Lower leg skin (tissue), 4 donors: ENCODE results near the gene ARHGDIA. TPM values are rescaled to one million over a fixed set of nuclear protein-coding genes. Genes with fewer than 3 reads are reported as not detected.

Source experiments
- DNase-seq, 2 donors: peaks; one replicate each; pipeline ENCODE4 v3.0.0-alpha.2; 2019; ENCODE audit warnings: low spot score in 2 of 2
- H3K4me3 ChIP-seq: fragments of 200-600 bp; sonication (generic); 2 replicates; pipeline ENCODE4 v1.5.1; 2017; ENCODE audit warnings: mild to moderate bottlenecking, low read depth; ENCODE audit not compliant: poor library complexity, severe bottlenecking
- POLR2A ChIP-seq, 2 donors: fragments of 450-650 bp; IDR thresholded peaks; one replicate each; pipeline ENCODE4 v1.6.1; 2016 to 2017; ENCODE audit warnings: antibody characterized with exemption in 2 of 2, mild to moderate bottlenecking in 1 of 2, moderate library complexity in 1 of 2
- WGBS, 2 donors: methylation state at CpG; one replicate each; pipeline ENCODE4 v1.1.5; 2018; 5-methylcytosine and 5-hydroxymethylcytosine counted together
- intact Hi-C: fragments of 100-400 bp; cut with DNase I; formaldehyde crosslinking; loops from one replicate; pipeline ENCODE4 v1.15.0; 2023; ENCODE audit warnings: low total_unique reads
- total RNA-seq, 4 donors: library from RNA; depleted of rRNA; stranded (reverse); fragments of >200 nt; gene quantifications; one replicate each; pipeline ENCODE4 v1.1.0, GENCODE V29; 2016
- TF ChIP-seq, protein P1 (sequence below), 3 donors: fragments of 450-650 bp; IDR thresholded peaks; one replicate each; pipeline ENCODE4 v1.5.1; 2016; ENCODE audit warnings: antibody characterized with exemption in 3 of 3, mild to moderate bottlenecking in 3 of 3, moderate library complexity in 2 of 3

ARHGDIA gene
- total RNA-seq, 4 donors from 2014 or later: 144 to 280 (median 201) TPM

DNA sequence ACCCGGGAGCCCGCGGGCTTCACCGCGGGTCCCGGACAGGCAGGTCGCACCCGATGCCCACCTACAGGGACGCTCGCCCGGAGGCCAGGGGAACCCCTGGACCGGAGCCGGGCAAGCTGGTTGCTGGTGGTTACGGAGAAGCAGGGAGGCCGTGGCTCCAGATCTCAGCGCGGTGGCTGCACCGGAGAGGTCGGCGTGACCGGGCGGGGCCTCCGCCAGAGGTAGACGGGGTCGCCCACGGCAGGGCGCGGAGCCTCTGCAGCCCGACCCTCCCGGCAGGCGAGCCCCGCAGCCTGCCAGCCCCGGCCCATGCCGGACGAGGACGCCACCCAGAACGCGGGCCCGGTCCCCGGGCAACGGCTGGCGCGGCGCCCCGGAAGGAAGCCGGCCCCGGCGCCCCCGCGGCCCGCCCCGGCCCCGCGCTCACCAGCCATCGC, 39.7 kb upstream of the ARHGDIA start:
- no peak for DNase-seq
- intact Hi-C loops: no loop called here
- peak overlapping the region; percentile 60 for H3K4me3 ChIP-seq
- WGBS, 2 donors: 0% methylated on average over 19 to 23 of the region's 55 CpGs
- TF ChIP-seq, protein P1, sequence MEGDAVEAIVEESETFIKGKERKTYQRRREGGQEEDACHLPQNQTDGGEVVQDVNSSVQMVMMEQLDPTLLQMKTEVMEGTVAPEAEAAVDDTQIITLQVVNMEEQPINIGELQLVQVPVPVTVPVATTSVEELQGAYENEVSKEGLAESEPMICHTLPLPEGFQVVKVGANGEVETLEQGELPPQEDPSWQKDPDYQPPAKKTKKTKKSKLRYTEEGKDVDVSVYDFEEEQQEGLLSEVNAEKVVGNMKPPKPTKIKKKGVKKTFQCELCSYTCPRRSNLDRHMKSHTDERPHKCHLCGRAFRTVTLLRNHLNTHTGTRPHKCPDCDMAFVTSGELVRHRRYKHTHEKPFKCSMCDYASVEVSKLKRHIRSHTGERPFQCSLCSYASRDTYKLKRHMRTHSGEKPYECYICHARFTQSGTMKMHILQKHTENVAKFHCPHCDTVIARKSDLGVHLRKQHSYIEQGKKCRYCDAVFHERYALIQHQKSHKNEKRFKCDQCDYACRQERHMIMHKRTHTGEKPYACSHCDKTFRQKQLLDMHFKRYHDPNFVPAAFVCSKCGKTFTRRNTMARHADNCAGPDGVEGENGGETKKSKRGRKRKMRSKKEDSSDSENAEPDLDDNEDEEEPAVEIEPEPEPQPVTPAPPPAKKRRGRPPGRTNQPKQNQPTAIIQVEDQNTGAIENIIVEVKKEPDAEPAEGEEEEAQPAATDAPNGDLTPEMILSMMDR (IDR thresholded peaks at IDR 0.05): no peak
- no peak for TF ChIP-seq POLR2A (IDR thresholded peaks at IDR 0.05)

DNA sequence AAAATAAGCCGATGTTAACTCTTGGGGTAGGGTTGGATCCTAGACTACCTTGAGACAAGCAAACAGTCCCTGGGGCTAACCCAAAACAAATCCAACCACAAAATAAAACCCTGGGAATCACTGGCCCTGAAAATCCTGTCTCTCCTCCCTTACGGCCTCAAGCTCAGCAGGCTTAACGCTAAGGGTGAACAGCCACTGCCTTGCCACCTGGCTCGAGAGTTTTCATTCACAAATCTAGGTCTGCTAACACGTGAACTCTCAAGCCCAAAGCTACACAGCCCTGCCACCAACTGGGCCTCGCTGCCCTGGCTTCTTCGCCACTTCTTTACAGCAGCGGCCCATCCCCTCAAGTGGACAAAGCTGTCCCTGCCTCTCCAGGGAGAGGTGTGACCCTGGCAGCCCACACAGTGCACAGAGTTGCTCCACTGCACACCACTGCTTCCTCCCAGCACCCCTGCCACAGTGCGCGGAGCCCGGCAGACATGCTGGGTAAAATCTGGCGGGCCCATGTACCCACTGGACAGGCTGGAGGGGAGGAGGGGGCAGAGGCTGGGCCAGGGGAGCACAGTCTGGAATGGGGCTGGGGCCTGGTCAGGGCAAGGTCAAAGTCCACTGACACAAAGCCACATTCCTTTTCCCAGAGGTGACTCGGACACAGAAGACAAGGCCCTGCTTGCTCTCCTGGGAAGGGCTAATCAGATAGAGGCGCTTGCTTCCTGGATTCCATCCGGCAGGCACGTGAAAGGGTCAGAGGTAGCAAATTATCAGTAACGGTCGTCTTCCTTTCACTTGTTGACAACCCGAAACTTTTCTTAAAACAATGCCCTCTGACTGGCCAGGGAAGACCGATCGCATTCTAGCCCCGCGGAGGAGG, 39.1 kb upstream of the ARHGDIA start:
- intact Hi-C loops: no loop called here
- H3K4me3 ChIP-seq: peak overlapping the region; percentile 60
- 38 to 42% methylated on average over 23 of the region's 23 CpGs for WGBS, 2 donors
- no peak for DNase-seq
- TF ChIP-seq POLR2A (IDR thresholded peaks at IDR 0.05): no peak
- TF ChIP-seq, protein P1 (IDR thresholded peaks at IDR 0.05): no peak

DNA sequence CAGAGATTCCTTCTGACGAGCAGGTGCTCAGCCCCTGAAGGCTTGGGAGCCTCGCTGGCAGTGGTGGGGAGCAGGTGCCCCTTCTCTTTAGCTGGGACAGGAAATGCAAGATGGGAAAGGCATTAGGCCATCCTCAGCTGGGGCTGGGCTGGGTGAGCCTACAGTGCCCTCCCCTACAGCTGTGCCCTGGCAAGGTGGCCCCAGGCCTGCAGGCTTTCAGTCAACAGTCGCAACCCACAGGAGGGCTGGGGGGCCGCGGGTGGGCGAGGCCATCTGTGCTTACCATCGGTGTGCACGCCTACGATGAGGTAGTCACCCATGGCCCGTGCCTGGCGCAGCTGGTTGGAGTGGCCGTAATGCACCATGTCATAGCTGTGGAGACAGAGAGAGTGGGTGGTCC, 38.1 kb upstream of the ARHGDIA start:
- H3K4me3 ChIP-seq: no peak overlapping the region
- TF ChIP-seq POLR2A (IDR thresholded peaks at IDR 0.05): no peak
- TF ChIP-seq, protein P1 (IDR thresholded peaks at IDR 0.05): no peak
- intact Hi-C loops: no loop called here
- no peak for DNase-seq
- WGBS, 2 donors: 89 to 98% methylated on average over 7 to 12 of the region's 12 CpGs

DNA sequence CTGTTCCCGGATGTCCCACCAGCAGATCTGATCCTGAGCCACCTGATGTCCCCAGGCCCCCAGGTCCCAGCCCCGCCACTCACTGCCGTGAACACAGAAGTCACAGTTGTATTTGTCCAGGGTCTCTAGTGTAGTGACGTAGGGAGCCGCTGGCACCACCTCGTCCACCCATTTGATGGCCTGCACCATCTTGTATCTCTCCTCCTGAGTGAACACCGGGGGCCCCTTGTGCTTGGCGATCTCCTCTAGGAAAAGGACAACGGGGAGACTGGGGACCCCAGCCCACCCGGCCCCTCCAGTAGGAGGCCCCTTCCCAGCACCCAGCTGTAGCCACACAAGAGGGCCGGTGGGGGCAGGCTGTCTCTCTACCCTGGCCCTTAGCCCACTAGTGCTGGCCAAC, 37.7 kb upstream of the ARHGDIA start:
- TF ChIP-seq POLR2A (IDR thresholded peaks at IDR 0.05): no peak
- TF ChIP-seq, protein P1 (IDR thresholded peaks at IDR 0.05): no peak
- H3K4me3 ChIP-seq: no peak overlapping the region
- WGBS, 2 donors: 97% methylated on average over 11 of the region's 11 CpGs
- intact Hi-C loops: no loop called here
- DNase-seq: no peak

DNA sequence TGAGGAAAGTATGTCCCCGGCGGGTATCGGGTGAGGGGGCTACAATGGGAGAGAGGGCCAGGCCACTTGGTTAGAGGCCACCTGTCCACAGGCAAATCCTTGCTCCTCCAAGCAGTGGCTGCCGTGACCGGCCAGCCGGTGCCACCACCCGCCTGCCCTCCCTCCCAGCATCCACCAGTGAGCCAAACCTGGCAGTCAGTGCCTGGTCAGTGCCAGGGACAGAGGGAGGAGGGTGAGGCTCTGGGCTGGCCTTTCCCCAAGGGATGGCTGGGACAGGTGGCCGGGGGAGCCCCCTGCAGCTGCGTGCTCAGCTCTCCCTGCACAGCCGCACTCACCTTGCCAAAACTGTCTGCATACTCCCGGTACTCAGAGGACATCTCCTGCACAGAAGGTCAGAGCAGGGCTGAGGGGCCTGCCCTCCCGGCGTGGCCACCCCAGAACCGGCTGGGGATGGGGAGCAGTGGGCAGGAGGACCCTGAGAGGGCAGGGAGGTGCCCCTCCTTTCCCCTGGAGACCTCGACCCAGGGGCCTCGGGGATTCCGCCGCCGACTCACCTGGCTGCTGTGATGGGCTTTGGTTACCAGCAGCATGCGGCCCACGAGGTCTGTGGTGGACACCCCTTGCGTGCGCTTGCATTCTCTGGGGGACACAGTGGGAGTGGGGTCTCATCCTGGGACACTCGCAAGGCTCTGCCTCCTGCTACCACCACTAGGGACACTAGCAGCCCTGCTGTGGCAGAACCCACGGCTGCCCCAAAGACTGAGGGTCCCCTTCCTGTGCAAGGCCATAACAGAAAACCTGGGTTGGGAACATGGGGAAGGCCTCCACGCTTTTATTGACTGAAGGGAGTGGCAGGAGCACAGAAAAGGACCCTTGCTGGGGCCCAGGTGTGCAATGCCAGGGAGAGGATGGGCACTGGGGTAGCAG, 36.3 kb upstream of the ARHGDIA start:
- 93 to 94% methylated on average over 13 of the region's 26 CpGs for WGBS, 2 donors
- no peak for TF ChIP-seq POLR2A (IDR thresholded peaks at IDR 0.05)
- TF ChIP-seq, protein P1 (IDR thresholded peaks at IDR 0.05): no peak
- DNase-seq: no peak
- intact Hi-C loops: no loop called here
- H3K4me3 ChIP-seq: no peak overlapping the region
